CD4-positive, alpha-beta memory T cell (primary cell): ENCODE data around the gene SUSD2. TPM values are rescaled to one million over a fixed set of nuclear protein-coding genes. Genes with fewer than 3 reads are reported as not detected.

Experiments
- CTCF ChIA-PET: fragments of 350-600 bp; sonication (Branson Sonifier 250); formaldehyde crosslinking; loops from one replicate; lab custom pipeline; 2021; ENCODE audit warnings: inconsistent platforms; ENCODE audit not compliant: partially characterized antibody; lab: Charles Lee
- POLR2A ChIA-PET: fragments of 350-600 bp; sonication (Branson Sonifier 250); formaldehyde crosslinking; loops from one replicate; lab custom pipeline; 2021; ENCODE audit not compliant: partially characterized antibody; lab: Charles Lee
- DNase-seq, 5 donors: peaks; one replicate each; pipeline versions ENCODE4 v3.0.0 to v3.0.0-alpha.2; 2020 to 2022; ENCODE audit warnings: mixed read lengths in 1 of 5
- H3K27ac ChIP-seq: one replicate; pipeline ENCODE4 v1.7.0; 2013; ENCODE audit warnings: low read depth, low read length
- H3K27me3 ChIP-seq: 2 replicates; pipeline ENCODE4 v1.7.0; 2013; ENCODE audit warnings: mild to moderate bottlenecking, low read length, moderate library complexity; ENCODE audit not compliant: insufficient read depth
- H3K36me3 ChIP-seq: 2 replicates; pipeline ENCODE4 v1.7.0; 2013; ENCODE audit warnings: mild to moderate bottlenecking, low read length, moderate library complexity; ENCODE audit not compliant: insufficient read depth
- H3K4me1 ChIP-seq: 2 replicates; pipeline ENCODE4 v1.7.0; 2013; ENCODE audit warnings: mild to moderate bottlenecking, low read length, moderate library complexity; ENCODE audit not compliant: insufficient read depth
- H3K4me3 ChIP-seq, 2 donors: one replicate each; pipeline ENCODE4 v1.7.0; 2013; ENCODE audit warnings: low read length in 2 of 2, mild to moderate bottlenecking in 1 of 2
- H3K9me3 ChIP-seq, 2 donors: one replicate each; pipeline ENCODE4 v1.7.0; 2013; ENCODE audit warnings: low read length in 2 of 2, control low read depth in 1 of 2; ENCODE audit not compliant: control insufficient read depth in 1 of 2
- H3K27ac Mint-ChIP-seq, 7 donors: one replicate each; pipeline ENCODE4 v1.8.0; 2020 to 2021; ENCODE audit warnings: mixed read lengths in 7 of 7, mild to moderate bottlenecking in 6 of 7, inconsistent platforms in 3 of 7, moderate library complexity in 3 of 7
- H3K27me3 Mint-ChIP-seq, 2 donors: one replicate each; pipeline ENCODE4 v1.8.0; 2020 to 2021; ENCODE audit warnings: mixed read lengths in 2 of 2
- H3K36me3 Mint-ChIP-seq, 2 donors: one replicate each; pipeline ENCODE4 v1.8.0; 2020 to 2021; ENCODE audit warnings: mixed read lengths in 2 of 2, inconsistent platforms in 1 of 2, mild to moderate bottlenecking in 1 of 2
- H3K4me1 Mint-ChIP-seq, 4 donors: one replicate each; pipeline ENCODE4 v1.8.0; 2020 to 2021; ENCODE audit warnings: mixed read lengths in 4 of 4, mild to moderate bottlenecking in 1 of 4
- H3K4me3 Mint-ChIP-seq, 8 donors: one replicate each; pipeline ENCODE4 v1.8.0; 2020 to 2021; ENCODE audit warnings: mixed read lengths in 8 of 8, mild to moderate bottlenecking in 7 of 8, moderate library complexity in 6 of 8, inconsistent platforms in 3 of 8
- H3K9me3 Mint-ChIP-seq, 8 donors: one replicate each; pipeline ENCODE4 v1.8.0; 2020 to 2021; ENCODE audit warnings: mixed read lengths in 8 of 8, mild to moderate bottlenecking in 5 of 8, inconsistent platforms in 3 of 8, moderate library complexity in 1 of 8
- intact Hi-C: fragments of 100-400 bp; cut with micrococcal nuclease; formaldehyde crosslinking; loops from one replicate; pipeline ENCODE4 v1.15.1; 2023
- polyA plus RNA-seq, 2 donors: library from polyadenylated mRNA; unstranded; fragments of 300-500 nt; fragmentation: Illumina TruSeq; gene quantifications; one replicate each; pipeline ENCODE4 v1.2.3, GENCODE V29; 2021
- total RNA-seq, 2 experiments: library from RNA; stranded (reverse); gene quantifications; one replicate each; pipeline ENCODE4 v1.2.3, GENCODE V29; 2021

Gene SUSD2
- total and polyA plus RNA-seq, 4 experiments from 2014 or later: 0.05 to 0.52 (median 0.44) TPM; not detected in 1

DNA sequence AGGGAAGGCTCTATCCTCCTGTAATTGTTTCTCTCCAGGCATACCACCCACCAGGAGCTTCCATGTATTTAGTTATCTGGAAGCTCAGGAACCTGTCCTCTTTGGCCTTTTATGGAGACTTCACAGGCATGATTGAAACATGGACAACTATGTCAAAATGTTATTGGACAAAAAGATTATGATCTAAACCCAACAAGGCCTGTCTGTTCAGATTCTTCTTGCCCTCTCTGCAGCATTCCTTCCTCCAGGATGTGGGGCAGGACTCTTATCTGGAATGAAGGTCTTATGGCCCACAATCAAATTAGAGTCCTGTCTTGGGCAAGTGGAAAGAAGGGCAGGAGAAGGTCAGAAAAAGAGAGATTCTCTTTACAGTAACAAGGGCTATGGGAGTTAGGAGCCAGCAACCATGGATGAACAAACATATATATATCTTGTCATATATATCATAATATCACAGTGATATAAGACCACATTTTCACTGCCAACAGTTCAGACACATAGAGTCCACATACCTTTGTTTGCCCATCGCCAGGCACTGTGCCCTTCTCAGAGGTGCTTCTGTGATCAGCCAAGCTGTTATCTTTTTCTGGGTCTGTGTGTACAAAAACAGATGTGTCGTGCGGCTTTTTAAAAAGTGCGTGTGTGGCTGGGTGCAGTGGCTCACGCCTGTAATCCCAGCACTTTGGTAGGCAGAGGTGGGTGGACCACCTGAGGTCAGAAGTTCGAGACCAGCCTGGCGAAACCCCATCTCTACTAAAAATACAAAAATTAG, 42.5 kb upstream of the SUSD2 start:
- H3K36me3 Mint-ChIP-seq: peaks cover 25 to 32% of the 10 kb centered on the region in 2 donors
- DNase-seq: no peak
- Histone ChIP-seq H3K27me3 (no peaks in the 10 kb centered on the region), H3K36me3 (peaks cover 21% of the 10 kb centered on the region), H3K4me1 (peaks cover 46% of the 10 kb centered on the region), H3K27ac (no peak overlapping the region), H3K9me3 (no peaks in the 10 kb centered on the region), H3K4me3 (no peak overlapping the region)
- H3K27me3 Mint-ChIP-seq: no peaks in the 10 kb centered on the region
- POLR2A ChIA-PET: interaction anchor here (11.7 kb wide), 1 partner anchor 17 kb away, joined by 176 read pairs; no protein-coding TSS in a partner anchor
- H3K9me3 Mint-ChIP-seq: peaks cover 0 to 1% (median 0%) of the 10 kb centered on the region in 8 donors
- no peak overlapping the region for H3K4me3 Mint-ChIP-seq
- peak overlapping the region in 4 of 7 donors; percentile 13 to 43 (median 31) for H3K27ac Mint-ChIP-seq
- CTCF ChIA-PET: interaction anchor here (16.0 kb wide), 1 partner anchor 18 kb away, joined by 181 read pairs; no protein-coding TSS in a partner anchor
- intact Hi-C loops: no loop called here
- peaks cover 20 to 51% (median 41%) of the 10 kb centered on the region in 4 donors for H3K4me1 Mint-ChIP-seq

DNA sequence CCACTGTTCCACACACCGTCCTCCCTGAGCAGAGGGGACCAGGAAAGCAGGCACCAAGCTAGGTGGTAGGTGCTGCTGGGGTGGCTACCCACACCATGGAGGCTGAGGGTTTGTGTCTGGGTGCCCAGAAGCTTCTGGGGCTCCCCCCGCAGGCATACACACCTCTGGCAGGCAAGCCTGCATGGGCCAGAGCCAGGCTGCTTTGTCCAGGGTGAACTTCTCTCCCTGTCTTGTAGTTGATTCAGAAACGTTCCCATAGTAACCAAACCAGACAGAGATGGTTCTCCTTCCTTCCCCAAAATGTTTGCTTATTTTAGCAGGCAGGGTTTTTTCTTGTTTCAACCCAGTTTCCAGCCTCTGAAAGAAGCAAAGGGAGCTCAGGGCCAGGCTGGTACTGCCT, 40.9 kb upstream of the SUSD2 start:
- no peak overlapping the region for H3K27ac ChIP-seq
- Mint-ChIP-seq H3K27ac (peak overlapping the region in 6 of 7 donors; percentile 5 to 85 (median 59)), H3K36me3 (peaks cover 22 to 23% of the 10 kb centered on the region in 2 donors), H3K27me3 (no peaks in the 10 kb centered on the region), H3K4me1 (peaks cover 25 to 60% (median 48%) of the 10 kb centered on the region in 4 donors), H3K9me3 (peaks cover 0 to 1% (median 0%) of the 10 kb centered on the region in 8 donors), H3K4me3 (peak overlapping the region in 1 of 8 donors; percentile 52)
- CTCF ChIA-PET: interaction anchor here (0.8 to 16.0 kb wide), 3 partner anchors 16 to 90 kb away, joined by 3 to 181 read pairs (median 3); no protein-coding TSS in a partner anchor
- POLR2A ChIA-PET: interaction anchor here (11.7 kb wide), 1 partner anchor 16 kb away, joined by 176 read pairs; no protein-coding TSS in a partner anchor
- no peaks in the 10 kb centered on the region for H3K27me3 ChIP-seq
- H3K36me3 ChIP-seq: peaks cover 21% of the 10 kb centered on the region
- peaks cover 53% of the 10 kb centered on the region for H3K4me1 ChIP-seq
- intact Hi-C loops: loop anchor here (2.0 kb wide), 1 partner anchor 16 kb away; no protein-coding TSS in a partner anchor
- H3K4me3 ChIP-seq: no peak overlapping the region
- DNase-seq: no peak
- no peaks in the 10 kb centered on the region for H3K9me3 ChIP-seq

DNA sequence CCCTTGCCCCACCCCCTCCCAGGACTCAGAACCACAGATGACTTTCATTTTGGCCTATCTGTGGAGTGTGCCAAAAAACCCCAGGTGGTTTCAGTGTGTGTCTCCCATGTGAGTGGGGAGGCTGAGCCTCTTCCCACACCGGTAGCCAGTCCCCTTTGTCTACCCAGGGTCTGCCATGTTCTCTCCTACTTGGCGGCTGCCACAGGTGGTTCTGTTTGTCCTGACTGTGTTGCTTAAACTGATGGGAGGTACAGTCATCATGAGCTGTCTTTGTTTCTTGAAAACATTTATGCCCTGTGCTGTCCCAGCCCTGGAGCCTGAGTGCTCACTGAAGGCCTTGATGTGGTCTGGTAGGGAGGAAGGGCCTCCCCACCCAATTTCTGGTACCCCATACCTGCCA, 39.7 kb upstream of the SUSD2 start:
- no peak for DNase-seq
- intact Hi-C loops: loop anchor here (2.0 kb wide), 1 partner anchor 15 kb away; no protein-coding TSS in a partner anchor
- peaks cover 65% of the 10 kb centered on the region for H3K4me1 ChIP-seq
- Mint-ChIP-seq H3K4me1 (peaks cover 34 to 71% (median 58%) of the 10 kb centered on the region in 4 donors), H3K27me3 (no peaks in the 10 kb centered on the region), H3K4me3 (peak overlapping the region in 7 of 8 donors; percentile 12 to 70 (median 58)), H3K9me3 (no peaks in the 10 kb centered on the region), H3K27ac (peak overlapping the region; percentile 80 to 93 (median 87)), H3K36me3 (peaks cover 13 to 15% of the 10 kb centered on the region in 2 donors)
- CTCF ChIA-PET: interaction anchor here (1.1 to 16.0 kb wide), 2 partner anchors 15 to 33 kb away, joined by 4 to 181 read pairs; no protein-coding TSS in a partner anchor
- no peaks in the 10 kb centered on the region for H3K27me3 ChIP-seq
- peaks cover 15% of the 10 kb centered on the region for H3K36me3 ChIP-seq
- no peak overlapping the region for H3K4me3 ChIP-seq
- POLR2A ChIA-PET: interaction anchor here (11.7 kb wide), 1 partner anchor 14 kb away, joined by 176 read pairs; no protein-coding TSS in a partner anchor
- H3K9me3 ChIP-seq: no peaks in the 10 kb centered on the region
- H3K27ac ChIP-seq: no peak overlapping the region

DNA sequence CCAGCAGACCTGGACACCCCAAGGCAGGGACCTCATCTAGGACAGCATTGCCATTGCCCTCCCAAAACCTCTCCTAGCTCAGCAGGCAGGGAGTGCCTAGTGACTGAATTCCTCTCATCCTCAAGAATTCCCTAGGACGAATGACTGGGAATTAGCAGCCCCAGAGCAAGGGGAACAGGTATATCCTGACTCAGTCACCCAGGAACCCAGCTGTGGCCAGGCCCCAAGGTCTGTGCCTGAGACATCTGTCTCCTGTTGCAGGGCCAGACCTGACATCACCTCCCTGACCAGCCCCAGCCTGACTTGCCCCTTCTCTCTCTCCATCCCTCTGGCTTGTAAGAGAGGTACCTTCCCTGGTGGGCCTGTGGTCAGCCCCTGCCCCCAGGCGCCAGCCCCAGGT, 39.0 kb upstream of the SUSD2 start:
- POLR2A ChIA-PET: interaction anchor here (11.7 kb wide), 1 partner anchor 14 kb away, joined by 176 read pairs; no protein-coding TSS in a partner anchor
- peak overlapping the region; percentile 64 to 93 (median 87) for H3K27ac Mint-ChIP-seq

DNA sequence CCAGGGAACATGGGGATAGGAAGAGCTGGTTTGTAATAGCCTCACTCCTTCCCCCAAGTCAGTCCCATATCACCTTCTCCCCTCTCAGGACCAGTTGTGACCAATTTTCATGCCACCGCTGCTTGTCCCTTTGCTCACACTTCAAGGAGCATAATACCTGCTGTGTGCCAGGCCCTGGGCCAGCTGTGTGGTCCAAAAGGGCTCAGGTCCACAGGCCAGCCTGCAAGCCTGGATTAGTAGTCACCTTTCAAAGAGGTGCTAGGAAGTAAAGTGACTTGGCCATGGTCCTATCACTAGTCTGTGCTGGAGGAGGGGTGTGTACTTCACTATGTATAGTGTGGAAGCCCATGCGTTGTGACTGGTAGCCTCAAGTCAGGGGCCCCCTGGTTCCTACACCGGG, 38.5 kb upstream of the SUSD2 start:
- POLR2A ChIA-PET: interaction anchor here (0.6 to 11.7 kb wide), 2 partner anchors 13 to 132 kb away, joined by 3 to 176 read pairs; partner anchors contain the start of gene CABIN1
- Mint-ChIP-seq H3K4me3 (peak overlapping the region in 2 of 8 donors; percentile 8 to 19), H3K27ac (peak overlapping the region; percentile 31 to 88 (median 72)), H3K4me1 (peaks cover 40 to 78% (median 64%) of the 10 kb centered on the region in 4 donors), H3K27me3 (no peaks in the 10 kb centered on the region), H3K9me3 (no peaks in the 10 kb centered on the region), H3K36me3 (peaks cover 2 to 7% of the 10 kb centered on the region in 2 donors)
- Histone ChIP-seq H3K27ac (no peak overlapping the region), H3K9me3 (no peaks in the 10 kb centered on the region), H3K27me3 (no peaks in the 10 kb centered on the region), H3K4me1 (peaks cover 76% of the 10 kb centered on the region), H3K36me3 (peaks cover 2% of the 10 kb centered on the region), H3K4me3 (no peak overlapping the region)
- no peak for DNase-seq
- intact Hi-C loops: no loop called here
- CTCF ChIA-PET: interaction anchor here (1.1 to 16.0 kb wide), 2 partner anchors 14 to 32 kb away, joined by 4 to 181 read pairs; no protein-coding TSS in a partner anchor

More for the DNA sequence above, 39.0 kb upstream of the SUSD2 start:
- Histone ChIP-seq H3K4me1 (peaks cover 70% of the 10 kb centered on the region), H3K9me3 (no peaks in the 10 kb centered on the region), H3K4me3 (no peak overlapping the region), H3K27me3 (no peaks in the 10 kb centered on the region), H3K27ac (no peak overlapping the region), H3K36me3 (peaks cover 8% of the 10 kb centered on the region)
- Mint-ChIP-seq H3K4me1 (peaks cover 34 to 72% (median 58%) of the 10 kb centered on the region in 4 donors), H3K4me3 (peak overlapping the region in 3 of 8 donors; percentile 8 to 70 (median 19)), H3K36me3 (peaks cover 7 to 10% of the 10 kb centered on the region in 2 donors), H3K27me3 (no peaks in the 10 kb centered on the region), H3K9me3 (no peaks in the 10 kb centered on the region)
- intact Hi-C loops: no loop called here
- CTCF ChIA-PET: interaction anchor here (1.1 to 16.0 kb wide), 2 partner anchors 14 to 32 kb away, joined by 4 to 181 read pairs; no protein-coding TSS in a partner anchor
- no peak for DNase-seq

DNA sequence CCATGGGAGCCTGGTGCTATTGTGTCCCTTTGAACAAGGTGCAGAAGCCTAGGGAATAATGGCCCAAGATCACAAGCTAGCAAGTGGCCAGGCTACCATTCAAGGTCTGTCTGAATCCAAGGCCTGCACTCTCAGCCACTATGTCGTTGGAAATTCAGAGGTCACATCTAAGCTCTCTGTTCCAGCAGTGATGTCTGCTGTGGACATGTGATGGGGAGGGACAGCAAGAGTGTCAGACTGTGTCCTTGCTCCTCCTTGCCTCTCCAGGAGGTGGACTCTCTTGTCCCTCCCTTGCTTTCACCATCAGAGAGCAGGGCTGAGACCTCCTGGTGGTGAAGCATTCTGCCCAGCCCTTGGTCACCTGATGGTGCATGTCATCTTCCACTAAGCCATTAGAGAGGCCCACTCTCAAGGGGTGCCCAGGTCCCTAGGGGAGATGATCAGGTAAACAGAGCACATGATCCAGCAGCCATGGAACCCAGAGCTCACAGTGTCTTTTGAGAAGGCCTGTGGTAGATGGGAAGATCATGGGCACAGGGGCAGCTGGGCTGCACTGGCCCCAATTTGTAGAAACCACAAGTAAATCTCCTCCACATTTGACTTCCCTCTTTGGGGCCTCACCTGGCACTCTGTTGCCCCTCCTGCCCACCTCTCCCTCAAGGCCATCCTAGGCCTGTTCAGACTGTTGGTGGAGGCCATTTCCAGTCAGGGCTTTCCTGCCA, 37.1 kb upstream of the SUSD2 start:
- intact Hi-C loops: no loop called here
- Mint-ChIP-seq H3K4me3 (peak overlapping the region in 1 of 8 donors; percentile 18), H3K36me3 (peaks cover 0 to 2% of the 10 kb centered on the region in 2 donors), H3K27ac (peak overlapping the region in 6 of 7 donors; percentile 21 to 87 (median 80)), H3K4me1 (peaks cover 41 to 81% (median 69%) of the 10 kb centered on the region in 4 donors), H3K9me3 (no peaks in the 10 kb centered on the region), H3K27me3 (no peaks in the 10 kb centered on the region)
- H3K9me3 ChIP-seq: no peaks in the 10 kb centered on the region
- no peaks in the 10 kb centered on the region for H3K27me3 ChIP-seq
- H3K27ac ChIP-seq: no peak overlapping the region
- ChIA-PET POLR2A (interaction anchor here (0.6 to 11.7 kb wide), 3 partner anchors 12 to 43 kb away, joined by 3 to 176 read pairs (median 3); no protein-coding TSS in a partner anchor), CTCF (interaction anchor here (4.7 kb wide), 1 partner anchor 11 kb away, joined by 44 read pairs; no protein-coding TSS in a partner anchor)
- H3K4me3 ChIP-seq: no peak overlapping the region
- no peak for DNase-seq
- no peaks in the 10 kb centered on the region for H3K36me3 ChIP-seq
- H3K4me1 ChIP-seq: peaks cover 84% of the 10 kb centered on the region
